ENCODE results near the gene OR2L3. TPM values are rescaled to one million over a fixed set of nuclear protein-coding genes. Genes with fewer than 3 reads are reported as not detected.

The OR2L3 gene, protein sequence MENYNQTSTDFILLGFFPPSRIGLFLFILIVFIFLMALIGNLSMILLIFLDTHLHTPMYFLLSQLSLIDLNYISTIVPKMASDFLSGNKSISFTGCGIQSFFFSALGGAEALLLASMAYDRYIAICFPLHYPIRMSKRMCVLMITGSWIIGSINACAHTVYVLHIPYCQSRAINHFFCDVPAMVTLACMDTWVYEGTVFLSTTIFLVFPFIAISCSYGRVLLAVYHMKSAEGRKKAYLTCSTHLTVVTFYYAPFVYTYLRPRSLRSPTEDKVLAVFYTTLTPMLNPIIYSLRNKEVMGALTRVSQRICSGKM
- polyA plus RNA-seq (2012; ENCODE audit: low read depth, missing spikeins), result not detected

DNA sequence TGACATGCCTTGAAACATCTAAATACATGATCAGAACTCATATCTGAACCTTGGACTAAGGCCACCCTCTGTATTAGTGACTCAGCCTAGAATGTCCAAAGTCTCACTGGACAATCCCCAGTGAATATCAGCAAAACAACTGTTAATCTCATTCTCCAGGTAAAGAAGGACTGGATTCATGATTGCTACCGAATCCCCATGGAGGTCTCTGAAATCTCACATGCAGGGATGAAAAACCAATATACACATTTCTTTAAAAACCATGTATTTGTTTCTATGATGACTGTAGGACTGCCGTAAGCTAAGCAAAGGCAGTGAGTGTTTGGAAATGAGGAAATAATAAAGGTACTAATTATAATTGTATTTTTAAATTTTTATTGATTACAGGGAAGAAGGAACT, at the start of gene OR2L3:
TSS of gene OR2L3 (plus strand) at position 301 of the 400 bp plus-strand sequence. CDS start 13,846 bp downstream, outside the sequence.
- FAIRE-seq, result no peak
- DNase-seq (ENCODE audit: insufficient read length, low spot score), result no peak
- TF ChIP-seq SPI1 (IDR thresholded peaks at IDR 0.05; ENCODE audit: low read depth, low read length) (no peak), POLR2AphosphoS5 (IDR thresholded peaks at IDR 0.05; ENCODE audit: low read depth, low read length) (no peak), POLR2A (IDR thresholded peaks at IDR 0.05; ENCODE audit: low read depth, low read length) (no peak), PAX5 (IDR thresholded peaks at IDR 0.05; ENCODE audit: insufficient read depth, low read length, severe bottlenecking) (no peak), POU2F2 (IDR thresholded peaks at IDR 0.05; ENCODE audit: low read depth, low read length) (no peak), TAF1 (IDR thresholded peaks at IDR 0.05; ENCODE audit: low read depth, low read length) (no peak)

DNA sequence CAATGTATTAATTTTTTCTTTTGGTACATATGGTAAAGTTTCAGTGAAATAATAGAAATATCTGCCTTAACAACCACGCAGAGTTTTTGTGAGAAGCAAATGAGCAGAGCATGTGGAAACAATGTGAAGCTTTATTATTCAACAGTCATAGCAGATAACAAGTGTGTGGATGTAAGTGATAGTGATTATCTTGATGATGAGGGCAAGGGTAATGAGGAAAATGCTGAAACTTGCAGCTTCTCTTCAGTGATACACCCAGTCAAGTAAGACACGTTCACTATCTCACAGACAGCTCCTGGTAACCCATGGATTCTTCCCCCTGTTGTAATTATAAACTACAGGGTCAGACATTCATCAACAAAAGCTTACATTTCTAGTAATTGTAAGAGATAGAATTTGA, 47.8 kb upstream of the OR2L3 start:
- TF ChIP-seq SPI1 (IDR thresholded peaks at IDR 0.05; ENCODE audit: low read depth, low read length) (no peak), TAF1 (IDR thresholded peaks at IDR 0.05; ENCODE audit: low read depth, low read length) (no peak), POU2F2 (IDR thresholded peaks at IDR 0.05; ENCODE audit: low read depth, low read length) (no peak), POLR2A (IDR thresholded peaks at IDR 0.05; ENCODE audit: low read depth, low read length) (no peak)
- no peak for FAIRE-seq
- no peak for DNase-seq (ENCODE audit: insufficient read length, low spot score)

DNA sequence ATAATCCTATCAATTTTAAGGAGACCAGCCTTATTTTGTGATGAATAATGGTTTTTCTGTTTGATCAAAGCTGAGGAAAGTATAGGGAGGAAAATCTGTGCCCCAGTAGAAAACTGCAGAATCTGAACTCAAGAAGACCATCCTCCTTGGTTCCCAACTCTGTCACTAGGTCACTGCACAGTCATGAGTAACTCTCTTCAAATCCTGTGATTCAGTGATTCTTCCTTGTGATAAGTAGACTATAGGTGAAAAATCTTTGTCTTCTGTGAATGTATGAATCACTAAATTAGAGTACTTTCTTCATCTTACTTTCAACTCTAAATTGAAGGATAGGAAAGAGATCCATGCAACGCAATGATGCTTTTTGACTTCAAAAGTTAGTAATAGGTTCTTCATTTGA, 46.5 kb upstream of the OR2L3 start:
- FAIRE-seq (no peak), DNase-seq (ENCODE audit: insufficient read length, low spot score) (no peak)
- TF ChIP-seq SPI1 (IDR thresholded peaks at IDR 0.05; ENCODE audit: low read depth, low read length), result no peak
- no peak for TF ChIP-seq POLR2AphosphoS5 (IDR thresholded peaks at IDR 0.05; ENCODE audit: low read depth, low read length)

DNA sequence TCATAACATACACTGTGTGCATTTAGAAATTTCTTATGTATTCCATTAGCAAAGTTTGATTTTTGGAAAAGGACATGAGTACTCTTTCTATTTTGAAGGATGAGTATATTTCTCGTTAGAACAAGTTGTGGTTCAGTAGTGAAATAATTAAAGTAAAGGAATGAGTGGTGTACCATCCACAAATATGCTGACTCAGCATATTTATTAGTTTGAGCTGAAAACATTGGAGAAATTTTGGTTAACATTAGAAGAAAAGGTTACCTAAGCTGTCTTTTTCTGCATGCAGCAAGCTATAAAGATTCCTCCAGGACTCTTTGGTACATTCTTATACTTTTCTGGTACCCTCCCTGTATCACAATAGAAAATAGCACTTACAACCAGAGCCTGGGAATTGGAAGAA, 38.9 kb upstream of the OR2L3 start:
- DNase-seq (ENCODE audit: insufficient read length, low spot score) (no peak), FAIRE-seq (no peak)
- TF ChIP-seq POLR2A (IDR thresholded peaks at IDR 0.05; ENCODE audit: low read depth, low read length) (no peak), SPI1 (IDR thresholded peaks at IDR 0.05; ENCODE audit: low read depth, low read length) (no peak), POU2F2 (IDR thresholded peaks at IDR 0.05; ENCODE audit: low read depth, low read length) (no peak), POLR2AphosphoS5 (IDR thresholded peaks at IDR 0.05; ENCODE audit: low read depth, low read length) (no peak), PAX5 (IDR thresholded peaks at IDR 0.05; ENCODE audit: insufficient read depth, low read length, severe bottlenecking) (no peak), TAF1 (IDR thresholded peaks at IDR 0.05; ENCODE audit: low read depth, low read length) (no peak)

DNA sequence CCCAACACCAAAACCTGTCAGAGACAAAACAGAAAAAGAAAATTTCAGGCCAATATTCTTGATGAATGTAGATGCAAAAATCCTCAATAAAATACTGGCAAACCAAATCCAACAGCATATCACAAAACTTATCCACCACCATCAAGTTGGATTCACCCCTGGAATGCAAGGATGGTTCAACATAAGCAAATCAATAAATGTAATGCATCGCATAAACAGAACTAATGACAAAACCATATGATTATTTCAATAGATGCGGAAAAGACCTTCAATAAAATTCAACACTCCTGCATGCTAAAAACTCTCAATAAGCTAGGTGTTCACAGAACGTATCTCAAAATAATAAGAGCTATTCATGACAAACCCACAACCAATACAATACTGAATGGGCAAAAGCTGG, 37.0 kb upstream of the OR2L3 start:
- DNase-seq (ENCODE audit: insufficient read length, low spot score), result no peak
- FAIRE-seq, result no peak
- TF ChIP-seq PAX5 (IDR thresholded peaks at IDR 0.05; ENCODE audit: insufficient read depth, low read length, severe bottlenecking) (no peak), POU2F2 (IDR thresholded peaks at IDR 0.05; ENCODE audit: low read depth, low read length) (no peak), SPI1 (IDR thresholded peaks at IDR 0.05; ENCODE audit: low read depth, low read length) (no peak)

DNA sequence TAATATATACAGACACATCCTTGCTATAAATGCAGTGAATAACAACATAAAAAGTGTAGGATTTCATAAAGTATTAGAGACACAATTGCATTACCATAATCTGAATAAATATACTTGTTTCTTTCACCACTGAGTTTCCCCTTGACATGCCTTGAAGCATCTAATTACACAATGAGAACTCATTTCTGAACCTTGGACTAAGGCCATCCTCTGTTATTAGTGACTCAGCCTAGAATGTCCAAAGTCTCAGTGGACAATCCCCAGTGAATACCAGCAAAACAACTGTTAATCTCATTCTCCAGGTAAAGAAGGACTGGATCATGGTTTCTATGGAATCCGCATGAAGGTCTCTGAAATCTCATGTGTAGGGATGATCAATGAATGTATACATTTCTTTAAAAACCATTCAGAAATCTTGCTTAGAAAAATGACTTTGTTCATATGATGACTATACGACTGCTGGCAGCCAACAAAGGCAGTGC, 33.4 kb upstream of the OR2L3 start, which contains the start of gene OR2L5:
TSS of gene OR2L5 (plus strand) at position 432 of the 482 bp plus-strand sequence. CDS start 8,288 bp downstream, outside the sequence.
- FAIRE-seq (no peak), DNase-seq (ENCODE audit: insufficient read length, low spot score) (no peak)
- TF ChIP-seq POLR2AphosphoS5 (IDR thresholded peaks at IDR 0.05; ENCODE audit: low read depth, low read length) (no peak), POU2F2 (IDR thresholded peaks at IDR 0.05; ENCODE audit: low read depth, low read length) (no peak)

DNA sequence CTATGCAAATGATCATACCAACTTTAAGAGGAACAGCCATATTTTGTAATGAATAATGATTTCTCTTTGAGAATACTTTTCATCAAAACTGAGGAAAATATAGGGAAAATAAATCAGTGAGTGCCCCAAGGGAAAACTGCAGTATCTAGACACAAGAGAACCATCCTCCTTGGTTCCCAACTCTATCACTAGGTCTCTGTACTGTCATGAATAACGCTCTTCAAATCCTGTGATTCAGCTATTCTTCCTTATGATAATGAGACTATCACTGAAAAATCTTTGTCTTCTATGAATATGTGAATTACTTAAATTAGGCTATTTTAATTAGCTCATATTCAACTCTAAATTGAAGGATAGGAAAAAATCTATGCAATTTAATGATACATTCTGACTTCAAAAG, 30.8 kb upstream of the OR2L3 start:
- FAIRE-seq (no peak), DNase-seq (ENCODE audit: insufficient read length, low spot score) (no peak)
- no peak for TF ChIP-seq POU2F2 (IDR thresholded peaks at IDR 0.05; ENCODE audit: low read depth, low read length)
- TF ChIP-seq POLR2AphosphoS5 (IDR thresholded peaks at IDR 0.05; ENCODE audit: low read depth, low read length), result no peak
- no peak for TF ChIP-seq PAX5 (IDR thresholded peaks at IDR 0.05; ENCODE audit: insufficient read depth, low read length, severe bottlenecking)
- no peak for TF ChIP-seq SPI1 (IDR thresholded peaks at IDR 0.05; ENCODE audit: low read depth, low read length)
- no peak for TF ChIP-seq POLR2A (IDR thresholded peaks at IDR 0.05; ENCODE audit: low read depth, low read length)
- TF ChIP-seq TAF1 (IDR thresholded peaks at IDR 0.05; ENCODE audit: low read depth, low read length), result no peak

DNA sequence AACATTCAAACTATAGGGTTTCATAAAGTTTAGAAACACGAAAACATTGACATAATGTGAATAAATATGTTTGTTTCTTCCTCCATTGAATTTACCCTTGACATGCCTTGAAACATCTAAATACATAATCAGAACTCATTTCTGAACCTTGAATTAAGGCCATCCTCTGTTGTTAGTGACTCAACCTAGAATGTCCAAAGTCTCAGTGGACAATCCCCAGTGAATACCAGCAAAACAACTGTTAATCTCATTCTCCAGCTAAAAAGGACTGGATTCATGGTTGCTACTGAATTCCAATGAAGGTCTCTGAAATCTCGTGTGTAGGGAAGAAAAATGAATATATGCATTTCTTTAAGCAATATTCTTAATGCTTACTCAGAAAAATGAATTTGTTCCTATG, 16.9 kb upstream of the OR2L3 start, which contains the start of gene OR2L2:
TSS of gene OR2L2 (plus strand) at position 301 of the 400 bp plus-strand sequence. CDS start 8,198 bp downstream, outside the sequence.
- no peak for FAIRE-seq
- TF ChIP-seq POLR2AphosphoS5 (IDR thresholded peaks at IDR 0.05; ENCODE audit: low read depth, low read length), result no peak

DNA sequence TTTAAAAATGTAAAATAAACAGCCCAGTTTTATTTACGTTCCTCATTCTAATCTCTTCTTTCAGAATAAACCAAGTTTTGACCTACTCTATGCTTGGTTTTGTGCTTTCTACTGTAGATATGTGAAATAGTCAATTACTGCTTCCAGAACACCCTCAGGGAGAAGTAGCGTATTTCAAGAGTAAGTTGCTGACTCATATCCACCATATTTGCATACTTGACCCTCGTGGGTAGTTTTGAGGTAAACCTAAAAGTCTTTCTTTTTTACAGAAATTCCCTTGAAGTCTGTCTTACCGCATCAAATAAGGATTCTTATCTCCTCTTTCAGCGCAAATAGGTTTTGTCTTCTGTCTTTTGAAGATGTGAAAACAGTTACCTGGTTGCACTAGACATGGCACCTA, 1.4 kb upstream of the OR2L3 start:
- FAIRE-seq (no peak), DNase-seq (ENCODE audit: insufficient read length, low spot score) (no peak)
- TF ChIP-seq TAF1 (IDR thresholded peaks at IDR 0.05; ENCODE audit: low read depth, low read length) (no peak), PAX5 (IDR thresholded peaks at IDR 0.05; ENCODE audit: insufficient read depth, low read length, severe bottlenecking) (no peak), SPI1 (IDR thresholded peaks at IDR 0.05; ENCODE audit: low read depth, low read length) (no peak), POU2F2 (IDR thresholded peaks at IDR 0.05; ENCODE audit: low read depth, low read length) (no peak), POLR2AphosphoS5 (IDR thresholded peaks at IDR 0.05; ENCODE audit: low read depth, low read length) (no peak)

More for the DNA sequence above, 16.9 kb upstream of the OR2L3 start, which contains the start of gene OR2L2:
- no peak for DNase-seq (ENCODE audit: insufficient read length, low spot score)

DNA sequence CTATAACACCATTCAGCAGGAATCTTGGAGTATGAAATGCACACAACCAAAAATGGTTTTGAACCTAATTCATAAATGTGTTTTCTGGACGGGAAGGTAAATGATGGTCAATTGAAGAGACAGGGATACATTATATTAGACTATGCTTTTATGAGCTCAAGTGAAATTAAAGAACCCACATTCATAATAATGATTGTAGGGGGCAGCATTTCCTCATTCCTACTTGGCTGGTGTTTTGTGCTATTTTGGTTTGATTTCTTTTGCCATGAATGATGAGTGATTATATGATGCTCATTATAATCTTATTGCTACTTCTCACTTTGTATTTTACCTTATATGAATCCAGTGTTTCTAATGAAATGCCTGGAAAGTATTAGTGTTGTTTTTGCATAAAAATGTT, 372 bp downstream of the OR2L3 start:
- DNase-seq (ENCODE audit: insufficient read length, low spot score) (no peak), FAIRE-seq (no peak)
- TF ChIP-seq PAX5 (IDR thresholded peaks at IDR 0.05; ENCODE audit: insufficient read depth, low read length, severe bottlenecking) (no peak), SPI1 (IDR thresholded peaks at IDR 0.05; ENCODE audit: low read depth, low read length) (no peak), POLR2AphosphoS5 (IDR thresholded peaks at IDR 0.05; ENCODE audit: low read depth, low read length) (no peak), POU2F2 (IDR thresholded peaks at IDR 0.05; ENCODE audit: low read depth, low read length) (no peak)
